ENCODE data around the gene IRF3. TPM values are rescaled to one million over a fixed set of nuclear protein-coding genes. Genes with fewer than 3 reads are reported as not detected.

IRF3 gene
- total and polyA plus RNA-seq, 2 donors from 2014 or later: 64.5 to 84.9 TPM

- Histone ChIP-seq H3K27me3 (ENCODE audit: control insufficient read depth, insufficient read depth, low read length) (no peaks in the 10 kb centered on the region), H3K27ac (ENCODE audit: low read depth in 2 of 2, low read length in 2 of 2) (peak overlapping the region; percentile 88 to 95), H3K9me3 (ENCODE audit: control insufficient read depth in 2 of 3, insufficient read depth in 1 of 3, low read length in 3 of 3) (no peaks in the 10 kb centered on the region), H3K4me1 (ENCODE audit: control insufficient read depth in 2 of 3, insufficient read depth in 2 of 3, low read depth in 1 of 3, low read length in 3 of 3) (peaks cover 0 to 13% (median 11%) of the 10 kb centered on the region in 3 donors), H3K9ac (ENCODE audit: low read length in 3 of 3) (peak overlapping the region; percentile 60 to 98 (median 64)), H3K36me3 (ENCODE audit: control insufficient read depth in 2 of 3, insufficient read depth in 3 of 3, low read length in 3 of 3) (peaks cover 2 to 20% (median 10%) of the 10 kb centered on the region in 3 donors), H3K4me3 (ENCODE audit: low read length in 3 of 3) (peak overlapping the region; percentile 65 to 98 (median 86))
- TF ChIP-seq CTCF (IDR thresholded peaks at IDR 0.05; ENCODE audit: borderline replicate concordance, extremely low read depth, insufficient read depth): peak; percentile 6
- FAIRE-seq: no peak
- peak; percentile 91 to 97 (median 92) for DNase-seq
- intact Hi-C loops (cut with DNase I): no loop called here
These were observed 1.3 kb downstream of the IRF3 start for GRCh38 chr19:49664171-49665035.

GRCh38 chr19:49663224-49663623, 2.4 kb downstream of the IRF3 start:
- no peak overlapping the region for H3K4me3 ChIP-seq (ENCODE audit: low read length in 3 of 3)
- H3K27me3 ChIP-seq (ENCODE audit: control insufficient read depth, insufficient read depth, low read length): no peaks in the 10 kb centered on the region
- DNase-seq (no peak), FAIRE-seq (no peak)
- no peak for TF ChIP-seq CTCF (IDR thresholded peaks at IDR 0.05; ENCODE audit: borderline replicate concordance, extremely low read depth, insufficient read depth)
- intact Hi-C loops (cut with DNase I): no loop called here
- peaks cover 2 to 30% (median 13%) of the 10 kb centered on the region in 3 donors for H3K36me3 ChIP-seq (ENCODE audit: control insufficient read depth in 2 of 3, insufficient read depth in 3 of 3, low read length in 3 of 3)
- H3K9ac ChIP-seq (ENCODE audit: low read length in 3 of 3): no peak overlapping the region
- H3K9me3 ChIP-seq (ENCODE audit: control insufficient read depth in 2 of 3, insufficient read depth in 1 of 3, low read length in 3 of 3): no peaks in the 10 kb centered on the region
- H3K27ac ChIP-seq (ENCODE audit: low read depth in 2 of 2, low read length in 2 of 2): peak overlapping the region in 1 of 2 donors; percentile 32
- peaks cover 0 to 13% (median 11%) of the 10 kb centered on the region in 3 donors for H3K4me1 ChIP-seq (ENCODE audit: control insufficient read depth in 2 of 3, insufficient read depth in 2 of 3, low read depth in 1 of 3, low read length in 3 of 3)

GRCh38 chr19:49662011-49662410, 3.6 kb downstream of the IRF3 start:
- no peak overlapping the region for H3K27ac ChIP-seq (ENCODE audit: low read depth in 2 of 2, low read length in 2 of 2)

More at GRCh38 chr19:49662011-49662410, 3.6 kb downstream of the IRF3 start:
- Histone ChIP-seq H3K4me3 (ENCODE audit: low read length in 3 of 3) (no peak overlapping the region), H3K36me3 (ENCODE audit: control insufficient read depth in 2 of 3, insufficient read depth in 3 of 3, low read length in 3 of 3) (peaks cover 2 to 30% (median 13%) of the 10 kb centered on the region in 3 donors), H3K9ac (ENCODE audit: low read length in 3 of 3) (no peak overlapping the region), H3K4me1 (ENCODE audit: control insufficient read depth in 2 of 3, insufficient read depth in 2 of 3, low read depth in 1 of 3, low read length in 3 of 3) (peaks cover 0 to 13% (median 11%) of the 10 kb centered on the region in 3 donors), H3K9me3 (ENCODE audit: control insufficient read depth in 2 of 3, insufficient read depth in 1 of 3, low read length in 3 of 3) (no peaks in the 10 kb centered on the region), H3K27me3 (ENCODE audit: control insufficient read depth, insufficient read depth, low read length) (no peaks in the 10 kb centered on the region)
- no peak for TF ChIP-seq CTCF (IDR thresholded peaks at IDR 0.05; ENCODE audit: borderline replicate concordance, extremely low read depth, insufficient read depth)
- intact Hi-C loops (cut with DNase I): no loop called here
- FAIRE-seq (no peak), DNase-seq (no peak)
